ENCODE measurements around the gene S100Z.

The S100Z gene

GRCh38 chr5:76954383-76954763 is 104.6 kb downstream of the S100Z start:
- peak; percentile 5 for DNase-seq

DNA sequence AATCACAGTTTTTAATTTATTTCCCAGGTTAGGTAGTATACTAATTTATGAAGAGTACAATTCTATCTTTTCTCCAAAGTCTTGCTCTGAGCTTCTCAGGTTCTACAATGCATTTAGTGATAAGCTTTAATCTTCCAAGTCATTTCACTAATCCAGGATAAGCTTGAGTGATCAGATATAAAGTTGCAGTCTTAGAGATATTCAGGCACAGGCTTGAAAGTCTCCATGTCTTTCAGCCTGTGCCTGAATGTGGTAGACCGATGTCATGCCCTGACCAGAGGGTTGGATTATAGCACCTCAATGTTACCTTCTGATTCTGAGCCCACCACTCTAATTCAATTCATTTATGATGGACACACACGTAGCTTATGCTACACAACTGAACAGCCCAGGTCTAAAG is 106.2 kb downstream of the S100Z start:
- no peak for DNase-seq

GRCh38 chr5:76958991-76959767 is 109.4 kb downstream of the S100Z start:
- no peak for DNase-seq

DNA sequence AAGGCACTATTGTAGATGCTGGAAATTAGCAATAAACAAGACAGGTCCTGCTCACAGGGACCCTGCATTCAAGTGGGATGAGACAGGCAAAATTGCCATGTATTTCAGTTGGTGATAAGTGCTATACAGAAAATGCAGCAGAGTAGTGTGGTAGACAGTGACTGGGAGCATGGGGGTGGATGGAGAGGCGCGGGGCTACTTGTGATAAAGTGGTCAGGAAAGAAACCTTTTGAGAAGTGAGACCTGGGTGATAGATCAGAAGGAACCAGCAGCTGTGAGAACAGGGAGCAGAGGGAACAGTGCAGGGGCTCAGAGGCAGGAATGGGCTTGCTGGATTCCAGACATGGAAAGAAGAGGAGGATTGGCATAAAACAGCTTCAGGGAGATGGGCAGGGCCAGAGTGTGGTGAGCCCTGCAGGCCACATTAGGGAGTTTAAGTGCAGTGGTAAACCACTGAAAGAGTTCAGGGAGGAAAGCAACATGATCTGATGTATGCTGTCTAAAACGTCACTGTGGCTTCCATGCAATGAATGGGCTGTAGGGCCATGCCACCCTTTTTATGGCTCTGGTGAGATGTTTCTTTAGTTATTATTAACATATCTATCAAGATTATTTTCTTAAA is 110.3 kb downstream of the S100Z start:
- no peak for DNase-seq

DNA sequence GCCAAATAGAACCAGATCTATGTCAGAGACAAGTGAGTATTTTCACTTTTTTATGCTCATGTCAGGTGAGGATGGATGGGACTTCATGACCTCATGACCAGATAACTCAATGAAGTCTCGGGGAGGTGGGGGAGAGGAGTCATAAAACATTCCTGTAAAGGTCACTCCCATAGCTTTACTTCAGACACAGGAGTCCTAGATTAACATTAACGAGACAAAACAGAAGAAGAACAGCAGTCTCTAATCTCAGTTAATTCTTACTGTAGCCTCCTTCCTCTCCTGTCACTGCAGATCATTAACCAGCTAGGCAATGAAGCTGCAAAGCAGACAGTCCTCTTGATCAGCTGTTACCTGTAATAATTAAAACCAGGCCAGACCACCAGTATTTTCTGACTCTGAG is 114.2 kb downstream of the S100Z start:
- DNase-seq: no peak
